ENCODE results near the gene PIM1. TPM values are rescaled to one million over a fixed set of nuclear protein-coding genes. Genes with fewer than 3 reads are reported as not detected.

PIM1 gene
- total and polyA plus RNA-seq, 9 of the 15 experiments (the other 6 are each of a cell fraction or from before 2014, with no cell fraction given) = 19.0 to 789 (median 212) TPM

GRCh38 chr6:37171201-37171969, 1.4 kb downstream of the PIM1 start (continued):
- no peak for TF ChIP-seq ZNF584 (CRISPR knock-in tag; IDR thresholded peaks at IDR 0.05; ENCODE audit: low read depth)
- TF ChIP-seq, protein P1, sequence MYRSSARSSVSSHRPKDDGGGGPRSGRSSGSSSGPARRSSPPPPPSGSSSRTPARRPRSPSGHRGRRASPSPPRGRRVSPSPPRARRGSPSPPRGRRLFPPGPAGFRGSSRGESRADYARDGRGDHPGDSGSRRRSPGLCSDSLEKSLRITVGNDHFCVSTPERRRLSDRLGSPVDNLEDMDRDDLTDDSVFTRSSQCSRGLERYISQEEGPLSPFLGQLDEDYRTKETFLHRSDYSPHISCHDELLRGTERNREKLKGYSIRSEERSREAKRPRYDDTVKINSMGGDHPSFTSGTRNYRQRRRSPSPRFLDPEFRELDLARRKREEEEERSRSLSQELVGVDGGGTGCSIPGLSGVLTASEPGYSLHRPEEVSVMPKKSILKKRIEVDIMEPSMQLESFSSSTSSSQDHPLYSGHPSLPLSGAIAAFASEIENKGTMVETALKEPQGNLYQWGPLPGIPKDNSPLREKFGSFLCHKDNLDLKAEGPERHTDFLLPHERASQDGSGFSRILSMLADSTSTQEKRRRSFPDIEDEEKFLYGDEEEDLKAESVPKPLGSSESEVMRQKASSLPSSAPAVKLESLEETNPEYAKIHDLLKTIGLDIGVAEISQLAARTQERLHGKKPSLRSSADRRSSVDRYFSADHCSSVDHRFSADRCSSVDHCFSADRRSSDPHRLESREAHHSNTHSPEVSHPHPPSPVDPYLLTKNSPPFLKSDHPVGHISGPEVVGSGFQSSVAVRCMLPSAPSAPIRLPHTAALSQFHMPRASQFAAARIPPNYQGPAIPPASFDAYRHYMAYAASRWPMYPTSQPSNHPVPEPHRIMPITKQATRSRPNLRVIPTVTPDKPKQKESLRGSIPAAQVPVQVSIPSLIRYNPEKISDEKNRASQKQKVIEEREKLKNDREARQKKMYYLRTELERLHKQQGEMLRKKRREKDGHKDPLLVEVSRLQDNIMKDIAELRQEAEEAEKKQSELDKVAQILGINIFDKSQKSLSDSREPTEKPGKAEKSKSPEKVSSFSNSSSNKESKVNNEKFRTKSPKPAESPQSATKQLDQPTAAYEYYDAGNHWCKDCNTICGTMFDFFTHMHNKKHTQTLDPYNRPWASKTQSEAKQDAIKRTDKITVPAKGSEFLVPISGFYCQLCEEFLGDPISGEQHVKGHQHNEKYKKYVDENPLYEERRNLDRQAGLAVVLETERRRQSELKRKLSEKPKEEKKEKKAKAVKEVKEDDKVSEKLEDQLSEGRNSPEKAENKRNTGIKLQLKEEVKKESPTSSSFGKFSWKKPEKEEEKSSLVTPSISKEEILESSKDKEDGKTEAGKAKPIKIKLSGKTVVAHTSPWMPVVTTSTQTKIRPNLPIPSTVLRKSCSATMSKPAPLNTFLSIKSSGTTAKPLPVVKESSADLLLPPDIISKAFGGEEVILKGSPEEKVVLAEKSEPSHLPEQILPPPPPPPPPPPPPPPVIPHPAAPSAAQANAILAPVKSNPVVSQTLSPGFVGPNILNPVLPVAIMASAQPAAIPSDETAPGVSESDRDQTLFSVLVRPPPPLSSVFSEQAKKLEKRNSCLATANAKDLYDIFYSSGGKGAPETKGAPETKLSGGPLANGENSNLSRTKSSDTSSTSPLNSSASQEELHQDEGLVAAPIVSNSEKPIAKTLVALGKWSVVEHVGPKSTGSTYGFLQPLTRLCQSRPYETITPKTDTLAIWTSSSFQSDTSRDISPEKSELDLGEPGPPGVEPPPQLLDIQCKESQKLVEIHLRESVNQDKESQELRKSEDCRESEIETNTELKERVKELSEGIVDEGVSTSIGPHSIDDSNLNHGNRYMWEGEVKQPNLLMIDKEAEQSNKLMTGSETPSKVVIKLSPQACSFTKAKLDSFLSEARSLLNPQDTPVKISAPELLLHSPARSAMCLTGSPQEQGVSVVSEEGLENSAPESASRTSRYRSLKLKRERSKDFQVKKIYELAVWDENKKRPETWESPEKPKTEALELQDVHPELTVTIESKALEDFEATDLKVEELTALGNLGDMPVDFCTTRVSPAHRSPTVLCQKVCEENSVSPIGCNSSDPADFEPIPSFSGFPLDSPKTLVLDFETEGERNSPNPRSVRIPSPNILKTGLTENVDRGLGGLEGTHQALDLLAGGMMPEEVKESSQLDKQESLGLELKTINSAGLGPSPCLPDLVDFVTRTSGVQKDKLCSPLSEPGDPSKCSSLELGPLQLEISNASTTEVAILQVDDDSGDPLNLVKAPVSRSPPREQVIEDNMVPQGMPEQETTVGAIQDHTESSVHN (IDR thresholded peaks at IDR 0.05; ENCODE audit: borderline replicate concordance in 1 of 2, low read depth in 1 of 2) = no peak; a peak in 1 of 4 replicates
- no peak for TF ChIP-seq POLR2H (tag; IDR thresholded peaks at IDR 0.05; ENCODE audit: low read depth)
- TF ChIP-seq WHSC1 (IDR thresholded peaks at IDR 0.05; ENCODE audit: low read length) = peak; percentile 11
- no peak for TF ChIP-seq ZNF764 (CRISPR knock-in tag; IDR thresholded peaks at IDR 0.05; ENCODE audit: low read depth)
- TF ChIP-seq, protein P2, sequence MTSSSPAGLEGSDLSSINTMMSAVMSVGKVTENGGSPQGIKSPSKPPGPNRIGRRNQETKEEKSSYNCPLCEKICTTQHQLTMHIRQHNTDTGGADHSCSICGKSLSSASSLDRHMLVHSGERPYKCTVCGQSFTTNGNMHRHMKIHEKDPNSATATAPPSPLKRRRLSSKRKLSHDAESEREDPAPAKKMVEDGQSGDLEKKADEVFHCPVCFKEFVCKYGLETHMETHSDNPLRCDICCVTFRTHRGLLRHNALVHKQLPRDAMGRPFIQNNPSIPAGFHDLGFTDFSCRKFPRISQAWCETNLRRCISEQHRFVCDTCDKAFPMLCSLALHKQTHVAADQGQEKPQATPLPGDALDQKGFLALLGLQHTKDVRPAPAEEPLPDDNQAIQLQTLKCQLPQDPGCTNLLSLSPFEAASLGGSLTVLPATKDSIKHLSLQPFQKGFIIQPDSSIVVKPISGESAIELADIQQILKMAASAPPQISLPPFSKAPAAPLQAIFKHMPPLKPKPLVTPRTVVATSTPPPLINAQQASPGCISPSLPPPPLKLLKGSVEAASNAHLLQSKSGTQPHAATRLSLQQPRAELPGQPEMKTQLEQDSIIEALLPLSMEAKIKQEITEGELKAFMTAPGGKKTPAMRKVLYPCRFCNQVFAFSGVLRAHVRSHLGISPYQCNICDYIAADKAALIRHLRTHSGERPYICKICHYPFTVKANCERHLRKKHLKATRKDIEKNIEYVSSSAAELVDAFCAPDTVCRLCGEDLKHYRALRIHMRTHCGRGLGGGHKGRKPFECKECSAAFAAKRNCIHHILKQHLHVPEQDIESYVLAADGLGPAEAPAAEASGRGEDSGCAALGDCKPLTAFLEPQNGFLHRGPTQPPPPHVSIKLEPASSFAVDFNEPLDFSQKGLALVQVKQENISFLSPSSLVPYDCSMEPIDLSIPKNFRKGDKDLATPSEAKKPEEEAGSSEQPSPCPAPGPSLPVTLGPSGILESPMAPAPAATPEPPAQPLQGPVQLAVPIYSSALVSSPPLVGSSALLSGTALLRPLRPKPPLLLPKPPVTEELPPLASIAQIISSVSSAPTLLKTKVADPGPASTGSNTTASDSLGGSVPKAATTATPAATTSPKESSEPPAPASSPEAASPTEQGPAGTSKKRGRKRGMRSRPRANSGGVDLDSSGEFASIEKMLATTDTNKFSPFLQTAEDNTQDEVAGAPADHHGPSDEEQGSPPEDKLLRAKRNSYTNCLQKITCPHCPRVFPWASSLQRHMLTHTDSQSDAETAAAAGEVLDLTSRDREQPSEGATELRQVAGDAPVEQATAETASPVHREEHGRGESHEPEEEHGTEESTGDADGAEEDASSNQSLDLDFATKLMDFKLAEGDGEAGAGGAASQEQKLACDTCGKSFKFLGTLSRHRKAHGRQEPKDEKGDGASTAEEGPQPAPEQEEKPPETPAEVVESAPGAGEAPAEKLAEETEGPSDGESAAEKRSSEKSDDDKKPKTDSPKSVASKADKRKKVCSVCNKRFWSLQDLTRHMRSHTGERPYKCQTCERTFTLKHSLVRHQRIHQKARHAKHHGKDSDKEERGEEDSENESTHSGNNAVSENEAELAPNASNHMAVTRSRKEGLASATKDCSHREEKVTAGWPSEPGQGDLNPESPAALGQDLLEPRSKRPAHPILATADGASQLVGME (CRISPR knock-in tag; IDR thresholded peaks at IDR 0.05) = peak; percentile 70; the same call in 1 of the 2 replicates
- no peak for TF ChIP-seq ARNT (IDR thresholded peaks at IDR 0.05)
- peak; percentile 9; the same call in 1 of the 2 replicates for TF ChIP-seq LARP7 (IDR thresholded peaks at IDR 0.05)
- peak; percentile 6; the same call in 1 of the 2 replicates for TF ChIP-seq ZNF324 (CRISPR knock-in tag; IDR thresholded peaks at IDR 0.05)
- TF ChIP-seq NFATC3 (IDR thresholded peaks at IDR 0.05) = 0 out of 2 replicates have a peak, but pooled peaks have one; percentile 53
- TF ChIP-seq SLC30A9 (CRISPR knock-in tag; IDR thresholded peaks at IDR 0.05) = no peak
- peak; percentile 13; the same call in 1 of the 2 replicates for TF ChIP-seq MBD2 (IDR thresholded peaks at IDR 0.05; ENCODE audit: borderline replicate concordance, low read depth)
